Measurements from ENCODE around the gene CEP89.

GRCh38 chr19:32868206-32868950 is 103.4 kb downstream of the CEP89 start:
- TF ChIP-seq, protein P1, sequence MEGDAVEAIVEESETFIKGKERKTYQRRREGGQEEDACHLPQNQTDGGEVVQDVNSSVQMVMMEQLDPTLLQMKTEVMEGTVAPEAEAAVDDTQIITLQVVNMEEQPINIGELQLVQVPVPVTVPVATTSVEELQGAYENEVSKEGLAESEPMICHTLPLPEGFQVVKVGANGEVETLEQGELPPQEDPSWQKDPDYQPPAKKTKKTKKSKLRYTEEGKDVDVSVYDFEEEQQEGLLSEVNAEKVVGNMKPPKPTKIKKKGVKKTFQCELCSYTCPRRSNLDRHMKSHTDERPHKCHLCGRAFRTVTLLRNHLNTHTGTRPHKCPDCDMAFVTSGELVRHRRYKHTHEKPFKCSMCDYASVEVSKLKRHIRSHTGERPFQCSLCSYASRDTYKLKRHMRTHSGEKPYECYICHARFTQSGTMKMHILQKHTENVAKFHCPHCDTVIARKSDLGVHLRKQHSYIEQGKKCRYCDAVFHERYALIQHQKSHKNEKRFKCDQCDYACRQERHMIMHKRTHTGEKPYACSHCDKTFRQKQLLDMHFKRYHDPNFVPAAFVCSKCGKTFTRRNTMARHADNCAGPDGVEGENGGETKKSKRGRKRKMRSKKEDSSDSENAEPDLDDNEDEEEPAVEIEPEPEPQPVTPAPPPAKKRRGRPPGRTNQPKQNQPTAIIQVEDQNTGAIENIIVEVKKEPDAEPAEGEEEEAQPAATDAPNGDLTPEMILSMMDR (conservative IDR thresholded peaks at IDR 0.05; ENCODE audit: low read length), result no peak
- TF ChIP-seq EZH2phosphoT487 (IDR thresholded peaks at IDR 0.05; ENCODE audit: borderline replicate concordance), result no peak
